Measurements from ENCODE around the gene TSPOAP1.

DNA sequence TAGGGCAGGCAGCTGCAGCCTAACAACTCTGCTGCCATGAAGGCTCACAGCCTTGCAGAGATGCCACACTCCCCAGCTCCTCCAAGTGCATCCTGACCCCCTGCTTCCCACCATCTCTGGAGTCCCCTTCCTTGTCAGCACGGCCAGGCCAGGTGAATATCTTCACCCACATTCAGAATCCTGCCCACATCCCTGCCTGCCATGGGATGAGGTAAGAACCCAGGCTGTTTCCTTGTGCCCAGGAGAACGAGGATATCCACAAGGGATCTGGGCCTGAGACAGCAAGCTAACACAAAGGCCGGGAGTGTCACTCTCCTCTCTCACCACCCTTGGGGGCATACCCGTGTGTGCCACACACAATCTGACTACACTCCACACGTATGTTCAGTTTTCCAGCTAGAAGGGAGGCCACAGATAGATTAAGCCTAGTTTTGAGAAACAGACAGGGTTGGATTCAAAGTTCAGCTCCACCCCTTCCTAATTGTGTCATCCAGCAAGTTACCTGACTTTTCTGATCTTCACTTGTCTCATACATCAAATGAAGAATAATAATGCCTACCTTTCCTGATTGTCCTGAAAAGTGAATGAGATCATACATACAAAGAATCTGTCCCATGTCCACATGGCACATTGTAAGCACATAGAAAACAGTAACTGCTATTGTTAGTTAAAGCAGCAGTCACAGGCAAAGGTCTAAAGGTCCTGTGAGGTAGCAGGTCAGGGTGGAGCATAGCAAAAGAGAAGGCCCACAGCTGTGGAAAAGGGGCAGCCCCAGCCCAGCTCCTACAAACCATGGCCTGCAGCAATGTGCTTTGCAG is 40.8 kb upstream of the TSPOAP1 start:
- TF ChIP-seq, protein P1, sequence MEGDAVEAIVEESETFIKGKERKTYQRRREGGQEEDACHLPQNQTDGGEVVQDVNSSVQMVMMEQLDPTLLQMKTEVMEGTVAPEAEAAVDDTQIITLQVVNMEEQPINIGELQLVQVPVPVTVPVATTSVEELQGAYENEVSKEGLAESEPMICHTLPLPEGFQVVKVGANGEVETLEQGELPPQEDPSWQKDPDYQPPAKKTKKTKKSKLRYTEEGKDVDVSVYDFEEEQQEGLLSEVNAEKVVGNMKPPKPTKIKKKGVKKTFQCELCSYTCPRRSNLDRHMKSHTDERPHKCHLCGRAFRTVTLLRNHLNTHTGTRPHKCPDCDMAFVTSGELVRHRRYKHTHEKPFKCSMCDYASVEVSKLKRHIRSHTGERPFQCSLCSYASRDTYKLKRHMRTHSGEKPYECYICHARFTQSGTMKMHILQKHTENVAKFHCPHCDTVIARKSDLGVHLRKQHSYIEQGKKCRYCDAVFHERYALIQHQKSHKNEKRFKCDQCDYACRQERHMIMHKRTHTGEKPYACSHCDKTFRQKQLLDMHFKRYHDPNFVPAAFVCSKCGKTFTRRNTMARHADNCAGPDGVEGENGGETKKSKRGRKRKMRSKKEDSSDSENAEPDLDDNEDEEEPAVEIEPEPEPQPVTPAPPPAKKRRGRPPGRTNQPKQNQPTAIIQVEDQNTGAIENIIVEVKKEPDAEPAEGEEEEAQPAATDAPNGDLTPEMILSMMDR (conservative IDR thresholded peaks at IDR 0.05; ENCODE audit: low read depth, low read length), result no peak
- TF ChIP-seq EZH2phosphoT487 (IDR thresholded peaks at IDR 0.05; ENCODE audit: borderline replicate concordance, low read length) (no peak), EZH2 (IDR thresholded peaks at IDR 0.05; ENCODE audit: low read length, unreplicated experiment) (no peak)

All from PC-3 (cell line).